B cell (primary cell): ENCODE results near the gene CTBP2.

Source experiments
- CTCF ChIP-seq: fragments of 200-600 bp; IDR thresholded peaks from one replicate; pipeline ENCODE4 v1.8.0; 2022; ENCODE audit warnings: antibody characterized with exemption, mild to moderate bottlenecking
- EZH2 ChIP-seq: IDR thresholded peaks from 2 replicates; pipeline ENCODE4 v1.6.1; 2012; ENCODE audit warnings: borderline replicate concordance, low read depth, mild to moderate bottlenecking, moderate library complexity, low read length; ENCODE audit not compliant: insufficient read depth, poor library complexity, severe bottlenecking

DNA sequence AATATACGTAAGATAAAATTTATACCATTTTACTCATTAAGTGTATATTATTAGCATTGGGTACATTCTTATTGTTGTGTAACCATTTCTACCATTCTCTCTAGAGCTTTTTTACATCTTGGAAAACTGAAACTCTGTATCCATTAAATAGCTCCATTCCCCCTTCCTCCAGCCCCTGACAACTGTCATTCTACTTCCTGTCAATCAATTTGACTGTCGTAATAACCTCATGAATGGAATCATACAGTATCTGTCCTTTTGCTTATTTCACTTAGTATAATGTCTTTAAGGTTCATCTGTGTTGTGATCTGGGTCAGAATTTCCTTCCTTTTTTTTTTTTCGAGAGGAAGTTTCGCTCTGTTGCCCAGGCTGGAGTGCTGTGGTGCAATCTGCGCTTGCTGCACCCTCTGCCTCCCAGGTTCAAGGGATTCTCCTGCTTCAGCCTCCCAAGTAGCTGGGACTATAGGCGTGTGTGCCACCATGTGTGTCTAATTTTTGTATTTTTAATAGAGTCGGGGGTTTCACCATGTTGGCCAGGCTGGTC, 202.9 kb downstream of the CTBP2 start:
- no peak for TF ChIP-seq EZH2
- no peak for TF ChIP-seq CTCF
